Activated CD4-positive, alpha-beta T cell treated with anti-CD3 and anti-CD28 coated beads for 36 hours (primary cell): ENCODE measurements around the gene ZNF786. TPM values are rescaled to one million over a fixed set of nuclear protein-coding genes. Genes with fewer than 3 reads are reported as not detected.

Source experiments
- ATAC-seq: fragments of 200-7000 bp; cut with Tn5 transposase; one replicate; pipeline ENCODE4 v1.10.0; 2021; ENCODE audit warnings: mild to moderate bottlenecking, moderate library complexity
- CTCF ChIA-PET: fragments of 350-600 bp; sonication (Branson Sonifier 250); formaldehyde crosslinking; loops from one replicate; lab custom pipeline; 2021; ENCODE audit warnings: antibody characterized with exemption; lab: Charles Lee
- POLR2A ChIA-PET: fragments of 350-600 bp; sonication (Branson Sonifier 250); formaldehyde crosslinking; loops from one replicate; lab custom pipeline; 2021; ENCODE audit warnings: antibody characterized with exemption, inconsistent platforms; lab: Charles Lee
- DNase-seq: peaks from one replicate; pipeline ENCODE4 v3.0.0-alpha.2; 2020
- H3K27ac Mint-ChIP-seq: one replicate; pipeline ENCODE4 v1.8.0; 2021; ENCODE audit warnings: mixed read lengths
- H3K27me3 Mint-ChIP-seq: one replicate; pipeline ENCODE4 v1.8.0; 2021; ENCODE audit warnings: mixed read lengths
- H3K36me3 Mint-ChIP-seq: one replicate; pipeline ENCODE4 v1.8.0; 2021; ENCODE audit warnings: low read depth, mixed read lengths
- H3K4me1 Mint-ChIP-seq: one replicate; pipeline ENCODE4 v1.8.0; 2021; ENCODE audit warnings: mixed read lengths
- H3K4me3 Mint-ChIP-seq: one replicate; pipeline ENCODE4 v1.8.0; 2021; ENCODE audit warnings: mild to moderate bottlenecking, moderate library complexity, mixed read lengths
- H3K9me3 Mint-ChIP-seq: one replicate; pipeline ENCODE4 v1.8.0; 2021; ENCODE audit warnings: low read depth, mixed read lengths
- intact Hi-C, 2 experiments: fragments of 100-400 bp; cut with DNase I in 1 of 2; cut with micrococcal nuclease in 1 of 2; formaldehyde crosslinking; loops; one replicate each; pipeline versions ENCODE4 v1.14.2 to v1.15.1; 2022 to 2024; cut with DNase I, micrococcal nuclease
- total RNA-seq, 2 experiments: library from RNA; stranded (reverse); gene quantifications; one replicate each; pipeline ENCODE4 v1.2.3, GENCODE V29; 2021

ZNF786 gene
- total RNA-seq = 1 to 10 TPM; 4.4 to 4.8 TPM

- ChIA-PET POLR2A (no interaction called here), CTCF (interaction anchor here (0.7 to 1.0 kb wide), 3 partner anchors 36 to 96 kb away, joined by 3 read pairs; no protein-coding TSS in a partner anchor)
- peaks cover 19% of the 10 kb centered on the region for H3K4me1 Mint-ChIP-seq
- H3K4me3 Mint-ChIP-seq = peak within 1 kb of the TSS; percentile 89
- peaks cover 8% of the 10 kb centered on the region for H3K36me3 Mint-ChIP-seq
- peak; percentile 97 for DNase-seq
- peak within 1 kb of the TSS; percentile 100 for H3K27ac Mint-ChIP-seq
- H3K9me3 Mint-ChIP-seq = no peaks in the 10 kb centered on the region
- ATAC-seq = peak; percentile 87
- no peaks in the 10 kb centered on the region for H3K27me3 Mint-ChIP-seq
- intact Hi-C loops = loop anchor here (1.0 to 5.0 kb wide), 19 partner anchors 18 to 532 kb away; partner anchors contain the start of genes ZNF398 (in 2 of the 2), ZNF425 (in 2 of the 2), CUL1 (in 1 of the 2) and EZH2 (in 1 of the 2)
These were observed at the start of gene ZNF786 for GRCh38 chr7:149090397-149091195. Gene ZNF786 (minus strand): TSS chr7:149090718. CDS start chr7:149090640, 78 bp downstream.

- POLR2A ChIA-PET = interaction anchor here (0.6 kb wide), 1 partner anchor 376 kb away, joined by 3 read pairs; no protein-coding TSS in a partner anchor
- no peak for ATAC-seq
- H3K36me3 Mint-ChIP-seq = peaks cover 18% of the 10 kb centered on the region
These were observed 45.6 kb upstream of the ZNF786 start for GRCh38 chr7:149136118-149136517.

GRCh38 chr7:149133028-149133710, 42.7 kb upstream of the ZNF786 start:
- ATAC-seq = no peak
- ChIA-PET CTCF (interaction anchor here (1.3 kb wide), 1 partner anchor 14 kb away, joined by 3 read pairs; the partner anchor contains the start of gene ZNF398), POLR2A (no interaction called here)
- no peaks in the 10 kb centered on the region for H3K27me3 Mint-ChIP-seq
- H3K9me3 Mint-ChIP-seq = peaks cover 9% of the 10 kb centered on the region
- no peak for DNase-seq
- no peak overlapping the region for H3K4me3 Mint-ChIP-seq
- peaks cover 43% of the 10 kb centered on the region for H3K36me3 Mint-ChIP-seq
- peaks cover 3% of the 10 kb centered on the region for H3K4me1 Mint-ChIP-seq
- intact Hi-C loops = no loop called here
- no peak overlapping the region for H3K27ac Mint-ChIP-seq

More at GRCh38 chr7:149136118-149136517, 45.6 kb upstream of the ZNF786 start:
- Mint-ChIP-seq H3K27ac (no peak overlapping the region), H3K4me3 (no peak overlapping the region), H3K9me3 (peaks cover 2% of the 10 kb centered on the region), H3K4me1 (no peaks in the 10 kb centered on the region), H3K27me3 (no peaks in the 10 kb centered on the region)
- CTCF ChIA-PET = interaction anchor here (1.1 to 2.1 kb wide), 3 partner anchors 9 to 43 kb away, joined by 3 to 8 read pairs (median 4); partner anchors contain the start of gene ZNF398
- intact Hi-C loops = no loop called here
- no peak for DNase-seq

- ATAC-seq (no peak), DNase-seq (no peak)
- no peaks in the 10 kb centered on the region for H3K27me3 Mint-ChIP-seq
- peaks cover 9% of the 10 kb centered on the region for H3K9me3 Mint-ChIP-seq
- intact Hi-C loops = no loop called here
- H3K4me1 Mint-ChIP-seq = peaks cover 10% of the 10 kb centered on the region
- no peak overlapping the region for H3K4me3 Mint-ChIP-seq
- H3K36me3 Mint-ChIP-seq = peaks cover 53% of the 10 kb centered on the region
- ChIA-PET POLR2A (no interaction called here), CTCF (interaction anchor here (0.8 kb wide), 1 partner anchor 128 kb away, joined by 3 read pairs; no protein-coding TSS in a partner anchor)
- no peak overlapping the region for H3K27ac Mint-ChIP-seq
These were observed 40.2 kb upstream of the ZNF786 start for GRCh38 chr7:149130572-149131198.

DNA sequence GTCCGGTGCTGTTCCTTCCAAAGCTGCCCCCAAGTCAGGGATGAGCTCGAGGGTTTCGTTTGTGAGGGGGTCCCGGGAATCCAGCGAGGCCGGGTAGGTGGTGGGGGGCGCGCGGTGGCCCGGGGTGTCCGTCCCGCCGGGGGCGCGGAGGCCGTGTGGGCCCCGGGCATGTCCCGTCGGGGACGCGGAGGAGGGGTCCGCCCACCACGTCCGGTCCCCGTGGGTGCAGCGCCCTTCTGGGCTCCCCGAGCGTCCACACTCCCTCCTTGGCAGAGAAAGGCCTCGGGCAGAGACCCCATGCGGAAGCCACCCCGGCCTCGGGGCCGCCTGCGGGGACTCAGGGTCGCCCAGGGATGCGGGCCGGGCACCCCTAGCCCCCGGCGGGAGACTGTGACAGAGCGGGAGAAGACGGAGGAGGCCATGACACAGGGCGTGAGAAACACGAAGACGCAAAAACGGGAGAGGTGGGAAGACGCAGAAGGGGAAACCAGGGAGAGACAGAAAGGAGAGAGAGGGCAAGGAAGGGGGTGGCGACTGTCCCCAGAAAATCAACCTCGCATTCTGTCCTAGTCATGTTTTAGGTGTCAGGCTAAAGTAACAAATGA, 36.2 kb upstream of the ZNF786 start:
- CTCF ChIA-PET = interaction anchor here (0.7 to 5.2 kb wide), 6 partner anchors 9 to 61 kb away, joined by 3 to 31 read pairs (median 6); partner anchors contain the start of genes ZNF398 and ZNF786

DNA sequence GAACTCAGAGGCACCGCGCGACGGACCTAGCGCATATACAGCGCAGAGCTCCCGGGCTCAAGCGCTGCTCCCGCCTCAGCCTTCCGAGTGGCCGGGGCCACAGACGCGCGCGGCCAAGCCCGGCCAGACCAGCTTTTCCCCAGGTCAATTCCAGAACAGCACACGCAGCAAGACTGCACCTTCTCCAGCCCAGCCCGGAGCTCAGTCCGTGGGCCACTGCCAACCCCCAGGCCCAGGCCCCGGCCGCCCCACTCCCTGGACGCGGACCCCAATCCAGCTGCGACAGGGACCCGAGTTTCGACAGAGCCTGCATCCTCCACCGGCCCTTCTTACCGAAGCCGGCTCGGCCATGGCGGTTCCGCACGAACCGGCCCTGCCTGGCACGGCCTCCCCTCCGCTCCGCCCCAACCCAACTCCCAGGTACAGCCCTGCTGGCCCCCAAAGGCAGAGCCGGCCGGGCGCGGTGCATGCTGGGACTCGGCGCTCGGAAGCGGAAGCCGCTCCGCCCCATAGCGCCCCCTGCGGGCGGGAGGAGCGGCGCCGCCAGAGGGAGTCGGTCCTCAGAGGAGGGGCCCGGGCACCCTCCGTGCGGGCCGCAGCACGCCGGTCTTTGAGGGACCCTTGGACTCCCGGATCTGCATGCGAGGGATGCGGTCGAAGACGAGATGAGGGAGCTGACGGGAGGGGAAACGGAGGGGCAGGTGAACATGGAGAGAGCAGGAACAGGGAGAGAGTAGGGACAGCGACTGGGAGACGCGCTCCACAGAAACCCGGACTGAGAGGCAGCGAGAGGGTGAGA, 35.5 kb upstream of the ZNF786 start, which contains the start of gene ZNF425:
Gene ZNF425 (minus strand): TSS at position 462 of the 799 bp plus-strand sequence. CDS start 111 bp downstream, at position 351.
- peaks cover 41% of the 10 kb centered on the region for H3K36me3 Mint-ChIP-seq

More for the DNA sequence above, 36.2 kb upstream of the ZNF786 start:
- Mint-ChIP-seq H3K27ac (peak overlapping the region; percentile 99), H3K4me1 (peaks cover 21% of the 10 kb centered on the region), H3K4me3 (peak overlapping the region; percentile 83), H3K9me3 (peaks cover 9% of the 10 kb centered on the region), H3K36me3 (peaks cover 48% of the 10 kb centered on the region), H3K27me3 (no peaks in the 10 kb centered on the region)
- intact Hi-C loops = loop anchor here (1.0 to 5.0 kb wide), 17 partner anchors 21 to 1931 kb away; partner anchors contain the start of genes ZNF398 (in 2 of the 2), ZNF783 (in 2 of the 2), CDK5 (in 1 of the 2) and CUL1 (in 1 of the 2)
- POLR2A ChIA-PET = interaction anchor here (0.6 to 1.3 kb wide), 3 partner anchors 20 to 1629 kb away, joined by 4 to 11 read pairs (median 7); partner anchors contain the start of gene ZNF398
- ATAC-seq = peak; percentile 56
- peak; percentile 82 for DNase-seq

DNA sequence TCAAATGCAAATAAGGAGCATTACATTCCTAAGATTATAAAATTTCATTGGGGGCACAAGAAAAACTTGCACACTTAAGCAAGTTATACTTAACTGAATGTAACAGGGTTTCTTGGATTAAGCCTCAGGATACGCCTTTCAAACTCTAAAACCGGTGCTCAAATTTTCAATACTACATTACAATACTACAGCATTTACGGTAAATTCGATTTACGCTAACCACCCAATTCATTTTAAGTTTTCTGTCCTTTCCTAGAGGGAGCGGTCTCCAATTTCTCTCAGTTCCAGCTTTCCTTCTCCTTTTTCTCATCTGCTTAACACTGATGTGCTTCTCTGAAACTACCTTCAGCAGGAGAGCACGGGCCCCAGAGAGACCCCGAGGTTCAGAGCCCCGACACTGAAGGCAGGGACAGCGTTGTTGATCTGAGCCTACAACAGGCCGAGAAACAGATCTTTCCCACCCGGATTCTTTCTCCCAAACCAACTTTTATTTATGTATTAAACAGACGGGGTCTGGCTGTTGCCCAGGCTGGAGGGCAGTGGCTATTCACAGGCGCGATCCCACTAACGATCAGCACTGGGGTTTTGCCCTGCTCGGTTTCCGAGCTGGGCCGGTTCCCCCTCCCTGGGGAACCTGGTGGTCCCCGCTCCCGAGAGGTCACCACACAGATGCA, 34.8 kb upstream of the ZNF786 start:
- intact Hi-C loops = loop anchor here (5.0 kb wide), 3 partner anchors 137 to 1932 kb away; partner anchors contain the start of genes CDK5 (in 1 of the 2), CUL1 (in 1 of the 2), SLC4A2 (in 1 of the 2) and ZNF783 (in 1 of the 2)
- ATAC-seq = no peak
- H3K27ac Mint-ChIP-seq = peak overlapping the region; percentile 99
- H3K4me3 Mint-ChIP-seq = peak overlapping the region; percentile 83
- H3K36me3 Mint-ChIP-seq = peaks cover 33% of the 10 kb centered on the region
- peaks cover 21% of the 10 kb centered on the region for H3K4me1 Mint-ChIP-seq
- no peaks in the 10 kb centered on the region for H3K9me3 Mint-ChIP-seq
- DNase-seq = no peak
- ChIA-PET CTCF (interaction anchor here (0.5 to 5.2 kb wide), 10 partner anchors 17 to 455 kb away, joined by 3 to 31 read pairs (median 4); partner anchors contain the start of genes ZNF282 and ZNF398), POLR2A (interaction anchor here (0.5 to 1.3 kb wide), 3 partner anchors 22 to 165 kb away, joined by 3 to 7 read pairs (median 3); partner anchors contain the start of genes ZNF282 and ZNF398)
- H3K27me3 Mint-ChIP-seq = no peaks in the 10 kb centered on the region

More for the DNA sequence above, 35.5 kb upstream of the ZNF786 start, which contains the start of gene ZNF425:
- intact Hi-C loops = loop anchor here (1.0 to 5.0 kb wide), 14 partner anchors 21 to 1931 kb away; partner anchors contain the start of genes ZNF398 (in 2 of the 2), ZNF783 (in 2 of the 2), CDK5 (in 1 of the 2) and CUL1 (in 1 of the 2)
- ChIA-PET CTCF (interaction anchor here (0.5 to 5.2 kb wide), 13 partner anchors 10 to 455 kb away, joined by 3 to 31 read pairs (median 4); partner anchors contain the start of genes ZNF282, ZNF398 and ZNF786), POLR2A (interaction anchor here (0.6 to 1.3 kb wide), 3 partner anchors 21 to 1630 kb away, joined by 3 to 7 read pairs (median 4); partner anchors contain the start of genes ZNF282 and ZNF398)
- Mint-ChIP-seq H3K4me3 (peak within 1 kb of the TSS; percentile 83), H3K9me3 (peaks cover 6% of the 10 kb centered on the region), H3K27me3 (no peaks in the 10 kb centered on the region), H3K27ac (peak within 1 kb of the TSS; percentile 99), H3K4me1 (peaks cover 21% of the 10 kb centered on the region)
- peak; percentile 88 for ATAC-seq
- peak; percentile 96 for DNase-seq

DNA sequence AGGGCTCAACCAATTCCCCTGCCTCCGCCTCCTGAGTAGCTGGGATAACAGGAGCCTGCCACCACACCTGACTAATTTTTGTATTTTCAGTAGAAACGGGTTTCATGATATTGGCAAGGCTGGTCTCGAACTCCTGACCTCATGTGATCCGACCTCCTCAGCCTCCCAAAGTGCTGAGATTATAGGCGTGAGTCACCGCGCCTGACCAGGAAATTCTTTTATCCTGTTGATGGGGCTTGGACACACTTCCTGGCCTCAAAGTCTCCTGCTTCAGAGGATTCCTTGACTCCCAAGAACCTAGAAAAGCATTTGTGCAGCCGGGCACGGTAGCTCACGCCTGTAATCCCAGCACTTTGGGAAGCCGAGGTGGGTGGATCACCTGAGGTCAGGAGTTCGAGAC, 19.5 kb upstream of the ZNF786 start:
- no peaks in the 10 kb centered on the region for H3K27me3 Mint-ChIP-seq
- H3K4me1 Mint-ChIP-seq = no peaks in the 10 kb centered on the region
- intact Hi-C loops = no loop called here
- no peak overlapping the region for H3K4me3 Mint-ChIP-seq
- no peaks in the 10 kb centered on the region for H3K36me3 Mint-ChIP-seq
- H3K27ac Mint-ChIP-seq = no peak overlapping the region
- no peaks in the 10 kb centered on the region for H3K9me3 Mint-ChIP-seq
- ChIA-PET POLR2A (no interaction called here), CTCF (interaction anchor here (0.6 kb wide), 1 partner anchor 383 kb away, joined by 3 read pairs; no protein-coding TSS in a partner anchor)
- DNase-seq = no peak
- no peak for ATAC-seq

DNA sequence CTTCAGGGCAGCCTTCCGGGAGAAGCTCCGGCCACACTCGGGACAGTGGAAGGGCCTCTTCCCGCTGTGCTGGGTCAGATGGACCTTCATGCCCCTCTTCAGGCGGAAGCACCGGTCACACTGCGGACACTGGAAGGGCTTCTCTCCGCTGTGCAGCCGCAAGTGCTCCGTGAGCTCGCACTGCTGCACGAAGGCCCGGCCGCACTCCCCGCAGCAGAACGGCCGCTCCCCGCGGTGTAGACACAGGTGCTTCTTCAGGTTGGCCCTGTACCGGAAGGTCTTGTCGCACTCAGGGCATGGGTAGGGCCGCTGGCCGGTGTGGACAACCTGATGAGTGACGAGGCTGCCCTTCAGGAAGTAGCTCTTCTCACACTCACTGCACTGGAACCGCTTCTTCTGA, 14.2 kb upstream of the ZNF786 start:
- intact Hi-C loops = no loop called here
- Mint-ChIP-seq H3K4me3 (no peak overlapping the region), H3K27ac (no peak overlapping the region), H3K27me3 (no peaks in the 10 kb centered on the region), H3K36me3 (no peaks in the 10 kb centered on the region), H3K4me1 (peaks cover 5% of the 10 kb centered on the region), H3K9me3 (no peaks in the 10 kb centered on the region)
- ChIA-PET POLR2A (no interaction called here), CTCF (no interaction called here)
- ATAC-seq (no peak), DNase-seq (no peak)
